Esophagus muscularis mucosa (tissue), 4 donors: ENCODE results near the gene SLC35G3.

Experiments used
- EP300 ChIP-seq: sonication (generic); formaldehyde crosslinking; IDR thresholded peaks from one replicate; pipeline ENCODE4 v1.6.1; 2017; ENCODE audit warnings: antibody characterized with exemption
- POLR2A ChIP-seq: fragments of 450-650 bp; IDR thresholded peaks from one replicate; pipeline ENCODE4 v1.6.1; 2017; ENCODE audit warnings: antibody characterized with exemption, moderate library complexity, mild to moderate bottlenecking, low read depth
- TF ChIP-seq, protein P1 (sequence below), 3 experiments: fragments of 200-600 bp in 2 of 3; fragments of 450-650 bp in 1 of 3; sonication (generic) in 2 of 3; IDR thresholded peaks; one replicate each; pipeline ENCODE4 v1.5.1; 2017 to 2019; ENCODE audit warnings: antibody characterized with exemption in 3 of 3, mild to moderate bottlenecking in 2 of 3, moderate library complexity in 1 of 3

- TF ChIP-seq, protein P1, sequence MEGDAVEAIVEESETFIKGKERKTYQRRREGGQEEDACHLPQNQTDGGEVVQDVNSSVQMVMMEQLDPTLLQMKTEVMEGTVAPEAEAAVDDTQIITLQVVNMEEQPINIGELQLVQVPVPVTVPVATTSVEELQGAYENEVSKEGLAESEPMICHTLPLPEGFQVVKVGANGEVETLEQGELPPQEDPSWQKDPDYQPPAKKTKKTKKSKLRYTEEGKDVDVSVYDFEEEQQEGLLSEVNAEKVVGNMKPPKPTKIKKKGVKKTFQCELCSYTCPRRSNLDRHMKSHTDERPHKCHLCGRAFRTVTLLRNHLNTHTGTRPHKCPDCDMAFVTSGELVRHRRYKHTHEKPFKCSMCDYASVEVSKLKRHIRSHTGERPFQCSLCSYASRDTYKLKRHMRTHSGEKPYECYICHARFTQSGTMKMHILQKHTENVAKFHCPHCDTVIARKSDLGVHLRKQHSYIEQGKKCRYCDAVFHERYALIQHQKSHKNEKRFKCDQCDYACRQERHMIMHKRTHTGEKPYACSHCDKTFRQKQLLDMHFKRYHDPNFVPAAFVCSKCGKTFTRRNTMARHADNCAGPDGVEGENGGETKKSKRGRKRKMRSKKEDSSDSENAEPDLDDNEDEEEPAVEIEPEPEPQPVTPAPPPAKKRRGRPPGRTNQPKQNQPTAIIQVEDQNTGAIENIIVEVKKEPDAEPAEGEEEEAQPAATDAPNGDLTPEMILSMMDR (IDR thresholded peaks at IDR 0.05), result no peak
- TF ChIP-seq EP300 (no peak), POLR2A (no peak)
Observed at GRCh38 chr17:35210741-35211140, 16.5 kb upstream of the SLC35G3 start.
